Measurements from ENCODE around the gene NPFFR1. TPM values are rescaled to one million over a fixed set of nuclear protein-coding genes. Genes with fewer than 3 reads are reported as not detected.

Gene NPFFR1
- total and polyA plus RNA-seq, 2 experiments from 2014 or later, result 0.03 to 0.05 TPM

GRCh38 chr10:70315276-70315675, 31.5 kb upstream of the NPFFR1 start (continued):
- TF ChIP-seq CTCF (conservative IDR thresholded peaks at IDR 0.05; ENCODE audit: low read depth in 2 of 2) (no peak), POLR2AphosphoS5 (IDR thresholded peaks at IDR 0.05; ENCODE audit: low read depth) (no peak), ZNF114 (CRISPR knock-in tag; IDR thresholded peaks at IDR 0.05) (no peak), ZNF331 (CRISPR knock-in tag; IDR thresholded peaks at IDR 0.05; ENCODE audit: low read depth) (no peak)
- TF ChIP-seq, protein P1, sequence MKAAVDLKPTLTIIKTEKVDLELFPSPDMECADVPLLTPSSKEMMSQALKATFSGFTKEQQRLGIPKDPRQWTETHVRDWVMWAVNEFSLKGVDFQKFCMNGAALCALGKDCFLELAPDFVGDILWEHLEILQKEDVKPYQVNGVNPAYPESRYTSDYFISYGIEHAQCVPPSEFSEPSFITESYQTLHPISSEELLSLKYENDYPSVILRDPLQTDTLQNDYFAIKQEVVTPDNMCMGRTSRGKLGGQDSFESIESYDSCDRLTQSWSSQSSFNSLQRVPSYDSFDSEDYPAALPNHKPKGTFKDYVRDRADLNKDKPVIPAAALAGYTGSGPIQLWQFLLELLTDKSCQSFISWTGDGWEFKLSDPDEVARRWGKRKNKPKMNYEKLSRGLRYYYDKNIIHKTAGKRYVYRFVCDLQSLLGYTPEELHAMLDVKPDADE (IDR thresholded peaks at IDR 0.05), result no peak

DNA sequence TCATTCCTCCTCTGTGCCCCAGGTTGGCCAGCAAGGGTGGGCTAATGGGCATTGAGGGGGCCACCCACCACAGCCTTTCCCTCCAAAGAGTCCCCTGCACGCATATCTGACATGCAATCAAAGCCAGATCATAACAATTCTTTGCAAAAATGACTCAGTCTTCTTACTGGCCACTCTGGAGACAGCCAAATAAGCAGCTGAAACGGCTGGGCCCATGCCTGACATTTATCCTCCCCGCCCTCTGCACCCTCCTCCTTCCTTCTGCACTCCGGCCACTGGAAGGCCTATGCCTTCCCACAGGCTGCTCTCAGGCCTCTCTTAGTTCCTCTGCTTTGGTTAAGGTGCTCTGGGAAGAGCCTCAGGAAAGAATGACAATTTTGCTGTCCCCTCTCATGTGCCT, 29.2 kb upstream of the NPFFR1 start:
- DNase-seq (ENCODE audit: low spot score) (no peak), ATAC-seq (no peak)
- no peaks in the 10 kb centered on the region for H3K4me1 ChIP-seq (ENCODE audit: insufficient read depth)
- H3K36me3 Mint-ChIP-seq (ENCODE audit: low read depth), result no peaks in the 10 kb centered on the region
- H3K9me2 ChIP-seq (ENCODE audit: insufficient read depth), result no peaks in the 10 kb centered on the region
- H3F3A ChIP-seq (replicated peaks; ENCODE audit: low read depth), result no peaks in the 10 kb centered on the region
- H3K27ac ChIP-seq (ENCODE audit: low read depth), result no peak overlapping the region
- H3K27me3 Mint-ChIP-seq (ENCODE audit: insufficient read depth, low read depth, poor library complexity), result peaks cover 4% of the 10 kb centered on the region
- H3K27me3 ChIP-seq (ENCODE audit: insufficient read depth), result no peaks in the 10 kb centered on the region
- H3K4me3 ChIP-seq, result no peak overlapping the region
- no peaks in the 10 kb centered on the region for H3K36me3 ChIP-seq (ENCODE audit: insufficient read depth)
- no peak overlapping the region for H2AFZ ChIP-seq
- no peaks in the 10 kb centered on the region; the same call in 1 of the 2 replicates for H4K20me1 ChIP-seq (replicated peaks; ENCODE audit: insufficient read depth)
- H3K4me2 ChIP-seq, result no peak overlapping the region
- no peaks in the 10 kb centered on the region for H3K4me1 Mint-ChIP-seq
- H3K9me3 Mint-ChIP-seq, result peaks cover 2% of the 10 kb centered on the region; the same call in 2 of the 3 replicates
- no peak overlapping the region for H3K27ac Mint-ChIP-seq
- no peak overlapping the region for H3K4me3 Mint-ChIP-seq
- no peaks in the 10 kb centered on the region for H3K79me2 ChIP-seq (replicated peaks; ENCODE audit: insufficient read depth)
- no peak for TF ChIP-seq EZH2phosphoT487 (IDR thresholded peaks at IDR 0.05; ENCODE audit: unreplicated experiment)
- TF ChIP-seq CTCF (conservative IDR thresholded peaks at IDR 0.05; ENCODE audit: low read depth in 2 of 2), result no peak
- no peak for TF ChIP-seq EZH2 (IDR thresholded peaks at IDR 0.05; ENCODE audit: low read depth, unreplicated experiment)
- TF ChIP-seq, protein P2, sequence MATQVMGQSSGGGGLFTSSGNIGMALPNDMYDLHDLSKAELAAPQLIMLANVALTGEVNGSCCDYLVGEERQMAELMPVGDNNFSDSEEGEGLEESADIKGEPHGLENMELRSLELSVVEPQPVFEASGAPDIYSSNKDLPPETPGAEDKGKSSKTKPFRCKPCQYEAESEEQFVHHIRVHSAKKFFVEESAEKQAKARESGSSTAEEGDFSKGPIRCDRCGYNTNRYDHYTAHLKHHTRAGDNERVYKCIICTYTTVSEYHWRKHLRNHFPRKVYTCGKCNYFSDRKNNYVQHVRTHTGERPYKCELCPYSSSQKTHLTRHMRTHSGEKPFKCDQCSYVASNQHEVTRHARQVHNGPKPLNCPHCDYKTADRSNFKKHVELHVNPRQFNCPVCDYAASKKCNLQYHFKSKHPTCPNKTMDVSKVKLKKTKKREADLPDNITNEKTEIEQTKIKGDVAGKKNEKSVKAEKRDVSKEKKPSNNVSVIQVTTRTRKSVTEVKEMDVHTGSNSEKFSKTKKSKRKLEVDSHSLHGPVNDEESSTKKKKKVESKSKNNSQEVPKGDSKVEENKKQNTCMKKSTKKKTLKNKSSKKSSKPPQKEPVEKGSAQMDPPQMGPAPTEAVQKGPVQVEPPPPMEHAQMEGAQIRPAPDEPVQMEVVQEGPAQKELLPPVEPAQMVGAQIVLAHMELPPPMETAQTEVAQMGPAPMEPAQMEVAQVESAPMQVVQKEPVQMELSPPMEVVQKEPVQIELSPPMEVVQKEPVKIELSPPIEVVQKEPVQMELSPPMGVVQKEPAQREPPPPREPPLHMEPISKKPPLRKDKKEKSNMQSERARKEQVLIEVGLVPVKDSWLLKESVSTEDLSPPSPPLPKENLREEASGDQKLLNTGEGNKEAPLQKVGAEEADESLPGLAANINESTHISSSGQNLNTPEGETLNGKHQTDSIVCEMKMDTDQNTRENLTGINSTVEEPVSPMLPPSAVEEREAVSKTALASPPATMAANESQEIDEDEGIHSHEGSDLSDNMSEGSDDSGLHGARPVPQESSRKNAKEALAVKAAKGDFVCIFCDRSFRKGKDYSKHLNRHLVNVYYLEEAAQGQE (IDR thresholded peaks at IDR 0.05; ENCODE audit: unreplicated experiment), result no peak
- TF ChIP-seq ZNF114 (CRISPR knock-in tag; IDR thresholded peaks at IDR 0.05), result no peak
- TF ChIP-seq ZNF462 (CRISPR knock-in tag; IDR thresholded peaks at IDR 0.05), result no peak
- no peak for TF ChIP-seq STAT1 (IDR thresholded peaks at IDR 0.05; ENCODE audit: unreplicated experiment)
